Ishikawa (cell line): ENCODE data around the gene STX18.

Source experiments
- CEBPB ChIP-seq: IDR thresholded peaks from 2 replicates; pipeline ENCODE4 v1.6.1; 2012
- CREB1 ChIP-seq: IDR thresholded peaks from 2 replicates; pipeline ENCODE4 v1.6.1; 2012; ENCODE audit warnings: low read depth
- EGR1 ChIP-seq: IDR thresholded peaks from 2 replicates; pipeline ENCODE4 v1.6.1; 2012
- EP300 ChIP-seq: IDR thresholded peaks from 2 replicates; pipeline ENCODE4 v1.6.1; 2012; ENCODE audit warnings: borderline replicate concordance
- RAD21 ChIP-seq: IDR thresholded peaks from 2 replicates; pipeline ENCODE4 v1.6.1; 2012; ENCODE audit warnings: low read depth
- TAF1 ChIP-seq: IDR thresholded peaks from 2 replicates; pipeline ENCODE4 v1.6.1; 2012; ENCODE audit warnings: low read depth, mild to moderate bottlenecking
- TCF12 ChIP-seq: IDR thresholded peaks from 2 replicates; pipeline ENCODE4 v1.6.1; 2012; ENCODE audit warnings: low read depth
- TEAD4 ChIP-seq: IDR thresholded peaks from 2 replicates; pipeline ENCODE4 v1.6.1; 2012
- USF1 ChIP-seq: IDR thresholded peaks from 2 replicates; pipeline ENCODE4 v1.6.1; 2012
- YY1 ChIP-seq: IDR thresholded peaks from 2 replicates; pipeline ENCODE4 v1.6.1; 2012; ENCODE audit warnings: low read depth
- TF ChIP-seq, protein P1 (sequence below): IDR thresholded peaks from 2 replicates; pipeline ENCODE4 v1.6.1; 2012; ENCODE audit warnings: low read depth, mild to moderate bottlenecking
- TF ChIP-seq, protein P2 (sequence below): IDR thresholded peaks from 2 replicates; pipeline ENCODE4 v1.6.1; 2012

- TF ChIP-seq EGR1, result no peak
- TF ChIP-seq USF1, result no peak
- TF ChIP-seq CEBPB, result no peak
- no peak for TF ChIP-seq TCF12
- TF ChIP-seq TAF1, result no peak
- no peak for TF ChIP-seq EP300
- TF ChIP-seq, protein P1, sequence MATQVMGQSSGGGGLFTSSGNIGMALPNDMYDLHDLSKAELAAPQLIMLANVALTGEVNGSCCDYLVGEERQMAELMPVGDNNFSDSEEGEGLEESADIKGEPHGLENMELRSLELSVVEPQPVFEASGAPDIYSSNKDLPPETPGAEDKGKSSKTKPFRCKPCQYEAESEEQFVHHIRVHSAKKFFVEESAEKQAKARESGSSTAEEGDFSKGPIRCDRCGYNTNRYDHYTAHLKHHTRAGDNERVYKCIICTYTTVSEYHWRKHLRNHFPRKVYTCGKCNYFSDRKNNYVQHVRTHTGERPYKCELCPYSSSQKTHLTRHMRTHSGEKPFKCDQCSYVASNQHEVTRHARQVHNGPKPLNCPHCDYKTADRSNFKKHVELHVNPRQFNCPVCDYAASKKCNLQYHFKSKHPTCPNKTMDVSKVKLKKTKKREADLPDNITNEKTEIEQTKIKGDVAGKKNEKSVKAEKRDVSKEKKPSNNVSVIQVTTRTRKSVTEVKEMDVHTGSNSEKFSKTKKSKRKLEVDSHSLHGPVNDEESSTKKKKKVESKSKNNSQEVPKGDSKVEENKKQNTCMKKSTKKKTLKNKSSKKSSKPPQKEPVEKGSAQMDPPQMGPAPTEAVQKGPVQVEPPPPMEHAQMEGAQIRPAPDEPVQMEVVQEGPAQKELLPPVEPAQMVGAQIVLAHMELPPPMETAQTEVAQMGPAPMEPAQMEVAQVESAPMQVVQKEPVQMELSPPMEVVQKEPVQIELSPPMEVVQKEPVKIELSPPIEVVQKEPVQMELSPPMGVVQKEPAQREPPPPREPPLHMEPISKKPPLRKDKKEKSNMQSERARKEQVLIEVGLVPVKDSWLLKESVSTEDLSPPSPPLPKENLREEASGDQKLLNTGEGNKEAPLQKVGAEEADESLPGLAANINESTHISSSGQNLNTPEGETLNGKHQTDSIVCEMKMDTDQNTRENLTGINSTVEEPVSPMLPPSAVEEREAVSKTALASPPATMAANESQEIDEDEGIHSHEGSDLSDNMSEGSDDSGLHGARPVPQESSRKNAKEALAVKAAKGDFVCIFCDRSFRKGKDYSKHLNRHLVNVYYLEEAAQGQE, result no peak
- TF ChIP-seq RAD21, result no peak
- TF ChIP-seq TEAD4, result no peak
- TF ChIP-seq, protein P2, sequence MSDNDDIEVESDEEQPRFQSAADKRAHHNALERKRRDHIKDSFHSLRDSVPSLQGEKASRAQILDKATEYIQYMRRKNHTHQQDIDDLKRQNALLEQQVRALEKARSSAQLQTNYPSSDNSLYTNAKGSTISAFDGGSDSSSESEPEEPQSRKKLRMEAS, result no peak
- TF ChIP-seq YY1, result no peak
- no peak for TF ChIP-seq CREB1
These were observed 83.9 kb downstream of the STX18 start for GRCh38 chr4:4457803-4458553.
